Chondrocyte (in vitro differentiated cells): ENCODE results near the gene GPC6. TPM values are rescaled to one million over a fixed set of nuclear protein-coding genes. Genes with fewer than 3 reads are reported as not detected.

ENCODE experiments used
- DNase-seq: peaks from one replicate; pipeline ENCODE4 v3.0.0; 2021; ENCODE audit warnings: mixed read lengths, low spot score
- H3K27ac Mint-ChIP-seq: one replicate; pipeline ENCODE4 v1.8.0; 2021; ENCODE audit warnings: mild to moderate bottlenecking, moderate library complexity, mixed read lengths; ENCODE audit not compliant: unreplicated experiment
- H3K27me3 Mint-ChIP-seq: 2 replicates; pipeline ENCODE4 v1.8.0; 2021; ENCODE audit warnings: low read depth, mixed read lengths
- H3K36me3 Mint-ChIP-seq: 2 replicates; pipeline ENCODE4 v1.8.0; 2021; ENCODE audit warnings: low read depth, mixed read lengths
- H3K4me1 Mint-ChIP-seq: 2 replicates; pipeline ENCODE4 v1.8.0; 2021; ENCODE audit warnings: low read depth, mild to moderate bottlenecking, mixed read lengths
- H3K4me3 Mint-ChIP-seq: one replicate; pipeline ENCODE4 v1.8.0; 2021; ENCODE audit warnings: mild to moderate bottlenecking, moderate library complexity, mixed read lengths; ENCODE audit not compliant: unreplicated experiment
- H3K9me3 Mint-ChIP-seq: 2 replicates; pipeline ENCODE4 v1.8.0; 2021; ENCODE audit warnings: low read depth, mixed read lengths
- total RNA-seq: library from RNA; stranded (reverse); gene quantifications from 3 replicates; pipeline ENCODE4 v1.2.1, GENCODE V29; 2021
- TF ChIP-seq, protein P1 (sequence below): fragments of 200-600 bp; sonication (generic); IDR thresholded peaks from 2 replicates; pipeline ENCODE4 v1.5.0; 2021; ENCODE audit warnings: antibody characterized with exemption, mild to moderate bottlenecking, moderate library complexity

Gene GPC6
- total RNA-seq, 1 donor from 2014 or later = 76.1 TPM

DNA sequence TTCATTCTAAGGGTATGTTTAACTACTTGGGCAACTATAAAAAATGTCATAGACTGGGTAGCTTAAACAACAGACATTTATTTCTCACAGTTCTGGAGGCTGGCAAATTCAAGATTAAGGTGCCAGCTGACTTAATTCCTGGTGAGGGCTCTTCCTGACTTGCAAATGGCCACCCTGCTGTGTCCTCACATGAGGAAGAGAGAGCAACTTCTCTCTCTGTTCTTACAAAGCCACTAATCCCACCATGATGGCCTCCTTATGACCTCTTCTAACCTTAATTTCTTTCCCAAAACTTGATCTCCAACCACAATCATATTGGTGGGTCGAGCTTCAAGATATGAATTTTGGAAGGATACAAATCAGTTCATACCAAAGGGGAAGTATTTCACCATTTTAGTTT is 853.9 kb downstream of the GPC6 start:
- H3K36me3 Mint-ChIP-seq = peaks cover 15% of the 10 kb centered on the region
- H3K9me3 Mint-ChIP-seq = peaks cover 44% of the 10 kb centered on the region
- H3K4me1 Mint-ChIP-seq = peaks cover 35% of the 10 kb centered on the region
- H3K4me3 Mint-ChIP-seq = no peak overlapping the region
- TF ChIP-seq, protein P1, sequence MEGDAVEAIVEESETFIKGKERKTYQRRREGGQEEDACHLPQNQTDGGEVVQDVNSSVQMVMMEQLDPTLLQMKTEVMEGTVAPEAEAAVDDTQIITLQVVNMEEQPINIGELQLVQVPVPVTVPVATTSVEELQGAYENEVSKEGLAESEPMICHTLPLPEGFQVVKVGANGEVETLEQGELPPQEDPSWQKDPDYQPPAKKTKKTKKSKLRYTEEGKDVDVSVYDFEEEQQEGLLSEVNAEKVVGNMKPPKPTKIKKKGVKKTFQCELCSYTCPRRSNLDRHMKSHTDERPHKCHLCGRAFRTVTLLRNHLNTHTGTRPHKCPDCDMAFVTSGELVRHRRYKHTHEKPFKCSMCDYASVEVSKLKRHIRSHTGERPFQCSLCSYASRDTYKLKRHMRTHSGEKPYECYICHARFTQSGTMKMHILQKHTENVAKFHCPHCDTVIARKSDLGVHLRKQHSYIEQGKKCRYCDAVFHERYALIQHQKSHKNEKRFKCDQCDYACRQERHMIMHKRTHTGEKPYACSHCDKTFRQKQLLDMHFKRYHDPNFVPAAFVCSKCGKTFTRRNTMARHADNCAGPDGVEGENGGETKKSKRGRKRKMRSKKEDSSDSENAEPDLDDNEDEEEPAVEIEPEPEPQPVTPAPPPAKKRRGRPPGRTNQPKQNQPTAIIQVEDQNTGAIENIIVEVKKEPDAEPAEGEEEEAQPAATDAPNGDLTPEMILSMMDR = no peak
- DNase-seq = no peak
- H3K27ac Mint-ChIP-seq = peak overlapping the region; percentile 80
- H3K27me3 Mint-ChIP-seq = no peaks in the 10 kb centered on the region

DNA sequence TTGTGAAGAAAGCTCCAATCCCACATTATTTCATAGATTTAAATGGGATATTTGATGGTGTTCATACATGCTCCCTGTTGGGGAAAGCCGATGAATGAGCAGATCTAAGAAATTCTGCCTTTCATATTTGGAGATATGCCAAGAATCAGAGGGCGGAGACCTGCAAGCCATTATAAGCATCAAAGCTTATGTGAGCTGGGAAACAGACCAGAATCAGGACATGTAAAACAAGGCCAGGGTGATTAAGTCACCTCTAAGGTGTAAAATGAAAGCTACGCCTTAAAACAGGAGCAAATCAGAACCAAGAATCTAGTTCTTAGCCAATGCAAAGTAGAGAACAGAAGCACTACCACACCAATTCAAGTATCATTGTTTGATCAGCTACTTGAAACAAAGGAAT is 860.5 kb downstream of the GPC6 start:
- no peaks in the 10 kb centered on the region for H3K27me3 Mint-ChIP-seq
- H3K27ac Mint-ChIP-seq = no peak overlapping the region
- H3K4me1 Mint-ChIP-seq = peaks cover 26% of the 10 kb centered on the region
- no peak for DNase-seq
- H3K4me3 Mint-ChIP-seq = no peak overlapping the region
- peaks cover 2% of the 10 kb centered on the region for H3K36me3 Mint-ChIP-seq
- TF ChIP-seq, protein P1 = no peak
- H3K9me3 Mint-ChIP-seq = peaks cover 6% of the 10 kb centered on the region

DNA sequence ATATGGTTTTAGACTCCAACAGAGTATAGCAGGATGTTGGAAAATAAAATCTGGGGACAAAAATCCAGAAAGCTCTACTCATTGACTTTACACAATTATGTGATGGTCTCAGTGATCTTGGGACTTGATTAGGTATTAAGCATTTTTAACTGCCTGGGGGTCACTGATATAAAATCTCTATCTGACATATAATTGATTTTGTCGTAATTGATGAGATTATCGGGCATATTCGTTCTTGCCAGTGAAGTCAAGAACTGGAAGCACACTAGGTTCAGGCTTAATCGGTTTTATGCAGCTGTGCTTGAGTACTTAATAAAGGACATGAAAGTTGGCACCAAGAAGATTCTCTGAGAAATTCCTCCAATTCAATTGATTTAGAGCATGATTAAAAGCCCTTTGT is 862.1 kb downstream of the GPC6 start:
- Mint-ChIP-seq H3K4me3 (no peak overlapping the region), H3K36me3 (peaks cover 8% of the 10 kb centered on the region), H3K27me3 (no peaks in the 10 kb centered on the region), H3K27ac (no peak overlapping the region), H3K4me1 (peaks cover 24% of the 10 kb centered on the region), H3K9me3 (peaks cover 14% of the 10 kb centered on the region)
- no peak for DNase-seq
- TF ChIP-seq, protein P1 = no peak

DNA sequence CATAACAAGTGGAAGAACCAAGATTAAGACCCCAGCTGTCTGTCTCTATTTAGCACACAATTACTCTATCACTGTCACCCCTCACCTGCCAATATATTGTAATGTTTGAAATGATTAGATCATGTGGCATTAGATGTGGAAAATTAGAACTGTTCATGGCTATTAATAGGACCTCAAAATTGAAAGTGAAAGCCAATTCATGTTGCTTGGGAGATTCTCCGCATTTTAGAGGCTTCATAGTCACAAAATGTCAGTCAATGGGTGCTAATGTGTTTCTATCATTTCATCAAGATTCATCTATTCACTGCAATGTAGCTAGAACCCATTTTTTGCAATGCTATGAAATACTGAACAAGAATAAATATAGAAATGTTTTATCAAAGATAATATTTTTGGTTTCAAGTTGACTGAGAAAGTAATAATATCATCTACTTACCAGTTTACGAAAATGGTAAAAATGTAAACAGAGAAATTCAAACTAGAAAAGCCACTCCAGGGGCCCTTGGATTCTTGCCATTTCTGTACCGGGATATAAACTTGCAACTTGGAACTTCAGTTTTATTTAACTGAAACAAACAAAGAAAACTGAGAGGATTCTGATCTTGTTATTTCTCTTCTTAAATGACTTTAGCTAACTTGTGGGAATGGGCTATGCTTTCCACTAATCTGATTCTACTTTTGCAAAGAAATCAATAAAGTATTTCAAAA is 864.3 kb downstream of the GPC6 start:
- peaks cover 8% of the 10 kb centered on the region for H3K36me3 Mint-ChIP-seq
- H3K27ac Mint-ChIP-seq = peak overlapping the region; percentile 53
- TF ChIP-seq, protein P1 = no peak
- DNase-seq = no peak
- H3K27me3 Mint-ChIP-seq = no peaks in the 10 kb centered on the region
- no peak overlapping the region for H3K4me3 Mint-ChIP-seq
- peaks cover 28% of the 10 kb centered on the region for H3K4me1 Mint-ChIP-seq
- peaks cover 14% of the 10 kb centered on the region for H3K9me3 Mint-ChIP-seq

DNA sequence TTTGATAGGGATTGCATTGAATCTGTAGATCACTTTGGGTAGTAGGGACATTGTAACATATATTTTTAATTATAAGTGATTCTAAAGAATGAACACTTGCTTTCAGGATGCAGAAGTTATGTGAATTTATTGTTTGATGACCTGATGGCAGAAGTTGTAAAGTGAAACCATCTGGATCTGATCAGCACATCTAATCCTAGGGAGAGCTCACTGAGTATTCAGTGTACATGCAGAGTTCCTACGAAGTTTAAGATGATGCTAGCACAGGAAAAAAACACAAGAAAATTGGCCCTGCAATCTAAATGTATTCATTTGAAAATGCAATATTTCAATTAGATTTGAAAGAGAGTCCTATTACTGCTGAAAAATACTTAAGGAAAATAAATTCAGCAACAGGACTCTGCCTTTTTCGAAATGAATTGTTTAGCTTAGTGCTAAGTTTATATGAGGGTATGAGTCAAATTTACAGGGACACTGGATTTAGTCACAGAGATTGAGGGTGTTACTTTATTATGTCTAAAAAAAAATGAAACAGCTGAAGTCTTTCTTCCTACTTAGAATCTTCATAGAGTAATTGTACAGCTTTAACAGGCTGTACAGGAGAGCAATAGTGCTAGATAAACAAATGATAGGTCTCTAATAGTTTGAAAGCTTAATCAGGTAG is 867.2 kb downstream of the GPC6 start:
- TF ChIP-seq, protein P1 = no peak
- Mint-ChIP-seq H3K4me3 (no peak overlapping the region), H3K27me3 (no peaks in the 10 kb centered on the region), H3K4me1 (peaks cover 27% of the 10 kb centered on the region), H3K36me3 (peaks cover 8% of the 10 kb centered on the region), H3K27ac (no peak overlapping the region), H3K9me3 (peaks cover 14% of the 10 kb centered on the region)
- no peak for DNase-seq
